Measurements from ENCODE around the gene HPD.

Gene HPD

GRCh38 chr12:121838126-121838525 is 20.5 kb downstream of the HPD start:
- in situ Hi-C loops (cut with MboI; ENCODE audit: low pct_unique_long_range_greater_than_20kb, low sequenced_read_pairs, unreplicated experiment), result no loop called here
- TF ChIP-seq, protein P1, sequence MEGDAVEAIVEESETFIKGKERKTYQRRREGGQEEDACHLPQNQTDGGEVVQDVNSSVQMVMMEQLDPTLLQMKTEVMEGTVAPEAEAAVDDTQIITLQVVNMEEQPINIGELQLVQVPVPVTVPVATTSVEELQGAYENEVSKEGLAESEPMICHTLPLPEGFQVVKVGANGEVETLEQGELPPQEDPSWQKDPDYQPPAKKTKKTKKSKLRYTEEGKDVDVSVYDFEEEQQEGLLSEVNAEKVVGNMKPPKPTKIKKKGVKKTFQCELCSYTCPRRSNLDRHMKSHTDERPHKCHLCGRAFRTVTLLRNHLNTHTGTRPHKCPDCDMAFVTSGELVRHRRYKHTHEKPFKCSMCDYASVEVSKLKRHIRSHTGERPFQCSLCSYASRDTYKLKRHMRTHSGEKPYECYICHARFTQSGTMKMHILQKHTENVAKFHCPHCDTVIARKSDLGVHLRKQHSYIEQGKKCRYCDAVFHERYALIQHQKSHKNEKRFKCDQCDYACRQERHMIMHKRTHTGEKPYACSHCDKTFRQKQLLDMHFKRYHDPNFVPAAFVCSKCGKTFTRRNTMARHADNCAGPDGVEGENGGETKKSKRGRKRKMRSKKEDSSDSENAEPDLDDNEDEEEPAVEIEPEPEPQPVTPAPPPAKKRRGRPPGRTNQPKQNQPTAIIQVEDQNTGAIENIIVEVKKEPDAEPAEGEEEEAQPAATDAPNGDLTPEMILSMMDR (IDR thresholded peaks at IDR 0.05; ENCODE audit: extremely low read depth, insufficient read depth, missing control alignments), result no peak
- no peak for DNase-seq (ENCODE audit: low spot score)

DNA sequence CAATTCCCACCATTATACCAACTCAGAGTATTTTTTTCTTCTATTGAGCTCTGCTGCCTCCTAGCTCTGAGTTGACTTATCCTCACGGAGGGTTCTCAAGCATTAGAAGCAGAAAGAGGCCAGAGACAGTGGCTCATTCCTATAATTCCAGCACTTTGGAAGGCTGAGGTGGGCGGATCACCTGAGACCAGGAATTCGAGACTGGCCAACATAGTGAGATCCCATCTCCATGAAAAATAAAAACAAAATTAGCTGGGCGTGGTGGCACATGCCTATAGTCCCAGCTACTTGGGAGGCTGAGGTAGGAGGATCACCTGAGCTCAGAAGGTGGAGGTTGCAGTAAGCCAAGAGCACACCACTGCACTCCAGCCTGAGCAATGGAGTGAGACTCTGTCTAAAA is 21.0 kb downstream of the HPD start:
- in situ Hi-C loops (cut with MboI; ENCODE audit: low pct_unique_long_range_greater_than_20kb, low sequenced_read_pairs, unreplicated experiment), result no loop called here
- no peak for DNase-seq (ENCODE audit: low spot score)
- TF ChIP-seq, protein P1 (IDR thresholded peaks at IDR 0.05; ENCODE audit: extremely low read depth, insufficient read depth, missing control alignments), result no peak

- no peak for DNase-seq (ENCODE audit: low spot score)
- TF ChIP-seq, protein P1 (IDR thresholded peaks at IDR 0.05; ENCODE audit: extremely low read depth, insufficient read depth, missing control alignments), result no peak
- in situ Hi-C loops (cut with MboI; ENCODE audit: low pct_unique_long_range_greater_than_20kb, low sequenced_read_pairs, unreplicated experiment), result no loop called here
These were observed 27.0 kb downstream of the HPD start for GRCh38 chr12:121831571-121832245.

DNA sequence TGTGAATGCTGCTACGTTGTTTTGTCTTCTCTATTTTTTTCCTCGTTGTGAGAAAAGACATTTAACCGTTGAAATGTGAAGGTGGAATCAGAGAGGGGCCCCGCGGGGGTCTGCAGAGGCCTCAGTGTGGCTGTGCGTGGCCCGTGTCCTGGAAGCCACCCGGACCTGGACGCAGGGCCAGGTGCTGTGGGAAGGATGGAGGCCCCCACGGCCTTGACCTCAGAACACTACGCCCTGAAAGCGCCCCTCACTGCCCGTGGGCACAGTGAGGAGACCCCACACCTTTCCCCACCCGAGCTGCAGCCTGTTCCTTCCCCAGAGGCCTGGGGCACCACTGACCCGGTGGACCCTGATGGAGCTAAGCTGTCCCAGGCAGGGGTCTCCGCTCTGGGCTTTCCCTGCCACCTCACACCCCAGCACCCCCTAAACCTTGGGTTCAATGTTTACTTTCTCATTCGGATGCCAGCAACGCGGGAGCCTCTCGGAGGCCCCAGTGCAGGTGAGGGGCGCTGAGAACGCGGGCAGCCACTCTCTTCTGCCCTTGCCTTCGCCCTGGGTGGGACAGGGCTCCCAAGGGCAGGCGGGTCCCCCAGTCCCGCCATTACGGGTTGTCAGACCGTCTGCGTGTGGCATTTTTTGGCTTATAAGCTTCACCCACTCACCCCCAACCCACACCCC is 27.9 kb downstream of the HPD start:
- TF ChIP-seq, protein P1 (IDR thresholded peaks at IDR 0.05; ENCODE audit: extremely low read depth, insufficient read depth, missing control alignments), result no peak
- DNase-seq (ENCODE audit: low spot score), result no peak
- in situ Hi-C loops (cut with MboI; ENCODE audit: low pct_unique_long_range_greater_than_20kb, low sequenced_read_pairs, unreplicated experiment), result no loop called here

DNA sequence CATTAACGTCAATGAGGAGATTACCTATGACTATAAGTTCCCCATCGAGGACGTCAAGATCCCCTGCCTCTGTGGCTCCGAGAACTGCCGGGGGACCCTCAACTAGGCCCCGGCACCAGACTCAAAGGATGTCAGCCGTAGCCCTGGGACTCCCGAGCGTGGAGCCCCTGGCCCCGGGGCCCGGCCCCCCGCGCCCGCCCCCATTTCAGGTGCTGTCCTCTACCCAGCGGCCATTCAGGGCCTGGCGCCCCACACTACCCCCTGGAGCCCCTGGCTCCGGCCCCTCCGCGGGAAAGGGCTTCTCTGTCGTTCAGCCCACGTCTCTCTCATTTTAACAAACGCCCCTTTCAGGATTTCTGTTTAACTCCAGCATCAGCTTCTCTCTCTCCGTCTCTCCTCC is 28.5 kb downstream of the HPD start:
- DNase-seq (ENCODE audit: low spot score), result no peak
- TF ChIP-seq, protein P1 (IDR thresholded peaks at IDR 0.05; ENCODE audit: extremely low read depth, insufficient read depth, missing control alignments), result no peak
- in situ Hi-C loops (cut with MboI; ENCODE audit: low pct_unique_long_range_greater_than_20kb, low sequenced_read_pairs, unreplicated experiment), result no loop called here

DNA sequence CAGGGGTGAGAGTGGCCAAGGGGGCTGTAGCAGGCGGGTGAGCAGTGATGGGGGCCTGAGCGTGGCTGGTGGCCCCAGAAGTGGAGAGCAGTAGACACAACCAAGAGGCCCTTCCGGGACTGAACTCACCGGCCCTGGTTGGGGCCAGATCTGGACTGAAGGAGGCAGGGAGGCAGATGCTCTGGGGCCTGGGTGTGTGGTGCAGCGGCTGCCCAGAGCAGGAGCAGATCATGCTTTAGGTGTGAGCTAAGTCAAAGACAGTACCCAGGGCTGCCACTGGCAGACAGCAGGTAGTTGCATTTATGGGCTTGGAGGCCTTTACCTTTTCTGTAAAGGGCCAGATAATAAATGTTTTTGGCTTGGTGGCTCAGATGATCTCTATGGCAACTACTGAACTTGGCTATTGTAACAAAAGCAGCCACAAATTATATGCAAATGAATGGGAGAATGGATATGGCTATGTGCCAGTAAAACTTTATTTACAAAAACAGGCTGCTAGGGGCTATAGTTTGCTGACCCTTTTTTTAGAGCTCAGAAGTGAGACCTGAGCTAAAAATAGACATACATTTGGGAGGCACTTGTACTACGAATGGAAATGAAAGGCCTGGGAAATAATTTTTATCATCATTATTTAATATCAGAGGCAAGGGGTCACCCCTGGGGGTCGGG is 29.3 kb downstream of the HPD start:
- no peak for DNase-seq (ENCODE audit: low spot score)
- TF ChIP-seq, protein P1 (IDR thresholded peaks at IDR 0.05; ENCODE audit: extremely low read depth, insufficient read depth, missing control alignments), result no peak
- in situ Hi-C loops (cut with MboI; ENCODE audit: low pct_unique_long_range_greater_than_20kb, low sequenced_read_pairs, unreplicated experiment), result no loop called here

Data from GM13977 (cell line).